HEK293 (cell line): ENCODE measurements around the gene BICC1.

Experiments used
- AEBP2 ChIP-seq: fragments of 450-650 bp; formaldehyde crosslinking; IDR thresholded peaks from 2 replicates; pipeline ENCODE4 v1.5.1; 2016; ENCODE audit warnings: missing biosample characterization, missing genetic modification characterization, borderline replicate concordance
- ATF2 ChIP-seq: fragments of 450-650 bp; formaldehyde crosslinking; IDR thresholded peaks from 2 replicates; pipeline ENCODE4 v1.5.1; 2016; ENCODE audit warnings: missing biosample characterization, missing genetic modification characterization, low read depth
- CTCF ChIP-seq: fragments of 450-650 bp; formaldehyde crosslinking; IDR thresholded peaks from 2 replicates; pipeline ENCODE4 v1.5.1; 2016; ENCODE audit warnings: missing biosample characterization, missing genetic modification characterization
- KLF16 ChIP-seq: fragments of 450-650 bp; formaldehyde crosslinking; IDR thresholded peaks from 2 replicates; pipeline ENCODE4 v1.5.1; 2017; ENCODE audit warnings: missing biosample characterization, missing genetic modification characterization
- REST ChIP-seq: fragments of 450-650 bp; formaldehyde crosslinking; IDR thresholded peaks from 2 replicates; pipeline ENCODE4 v1.5.1; 2016; ENCODE audit warnings: missing biosample characterization, missing genetic modification characterization
- ZNF398 ChIP-seq: fragments of 450-650 bp; formaldehyde crosslinking; IDR thresholded peaks from 2 replicates; pipeline ENCODE4 v1.5.1; 2017; ENCODE audit warnings: missing biosample characterization, missing genetic modification characterization
- ZNF660 ChIP-seq: fragments of 450-650 bp; IDR thresholded peaks from 2 replicates; pipeline ENCODE4 v1.5.1; 2018; ENCODE audit warnings: missing biosample characterization, mild to moderate bottlenecking, missing genetic modification characterization
- TF ChIP-seq, protein P1 (sequence below): fragments of 450-650 bp; formaldehyde crosslinking; IDR thresholded peaks from 2 replicates; pipeline ENCODE4 v1.5.1; 2017; ENCODE audit warnings: missing biosample characterization, missing genetic modification characterization
- TF ChIP-seq, protein P2 (sequence below): fragments of 450-650 bp; formaldehyde crosslinking; IDR thresholded peaks from 2 replicates; pipeline ENCODE4 v1.5.1; 2016; ENCODE audit warnings: missing biosample characterization, missing genetic modification characterization

GRCh38 chr10:58806323-58806722 is 293.7 kb downstream of the BICC1 start:
- TF ChIP-seq CTCF (no peak), ZNF660 (no peak), REST (no peak), ATF2 (tag by site-specific recombination) (no peak), AEBP2 (tag by site-specific recombination) (no peak), ZNF398 (no peak), KLF16 (no peak)
- TF ChIP-seq, protein P1, sequence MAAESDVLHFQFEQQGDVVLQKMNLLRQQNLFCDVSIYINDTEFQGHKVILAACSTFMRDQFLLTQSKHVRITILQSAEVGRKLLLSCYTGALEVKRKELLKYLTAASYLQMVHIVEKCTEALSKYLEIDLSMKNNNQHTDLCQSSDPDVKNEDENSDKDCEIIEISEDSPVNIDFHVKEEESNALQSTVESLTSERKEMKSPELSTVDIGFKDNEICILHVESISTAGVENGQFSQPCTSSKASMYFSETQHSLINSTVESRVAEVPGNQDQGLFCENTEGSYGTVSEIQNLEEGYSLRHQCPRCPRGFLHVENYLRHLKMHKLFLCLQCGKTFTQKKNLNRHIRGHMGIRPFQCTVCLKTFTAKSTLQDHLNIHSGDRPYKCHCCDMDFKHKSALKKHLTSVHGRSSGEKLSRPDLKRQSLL (tag by site-specific recombination): no peak
- TF ChIP-seq, protein P2, sequence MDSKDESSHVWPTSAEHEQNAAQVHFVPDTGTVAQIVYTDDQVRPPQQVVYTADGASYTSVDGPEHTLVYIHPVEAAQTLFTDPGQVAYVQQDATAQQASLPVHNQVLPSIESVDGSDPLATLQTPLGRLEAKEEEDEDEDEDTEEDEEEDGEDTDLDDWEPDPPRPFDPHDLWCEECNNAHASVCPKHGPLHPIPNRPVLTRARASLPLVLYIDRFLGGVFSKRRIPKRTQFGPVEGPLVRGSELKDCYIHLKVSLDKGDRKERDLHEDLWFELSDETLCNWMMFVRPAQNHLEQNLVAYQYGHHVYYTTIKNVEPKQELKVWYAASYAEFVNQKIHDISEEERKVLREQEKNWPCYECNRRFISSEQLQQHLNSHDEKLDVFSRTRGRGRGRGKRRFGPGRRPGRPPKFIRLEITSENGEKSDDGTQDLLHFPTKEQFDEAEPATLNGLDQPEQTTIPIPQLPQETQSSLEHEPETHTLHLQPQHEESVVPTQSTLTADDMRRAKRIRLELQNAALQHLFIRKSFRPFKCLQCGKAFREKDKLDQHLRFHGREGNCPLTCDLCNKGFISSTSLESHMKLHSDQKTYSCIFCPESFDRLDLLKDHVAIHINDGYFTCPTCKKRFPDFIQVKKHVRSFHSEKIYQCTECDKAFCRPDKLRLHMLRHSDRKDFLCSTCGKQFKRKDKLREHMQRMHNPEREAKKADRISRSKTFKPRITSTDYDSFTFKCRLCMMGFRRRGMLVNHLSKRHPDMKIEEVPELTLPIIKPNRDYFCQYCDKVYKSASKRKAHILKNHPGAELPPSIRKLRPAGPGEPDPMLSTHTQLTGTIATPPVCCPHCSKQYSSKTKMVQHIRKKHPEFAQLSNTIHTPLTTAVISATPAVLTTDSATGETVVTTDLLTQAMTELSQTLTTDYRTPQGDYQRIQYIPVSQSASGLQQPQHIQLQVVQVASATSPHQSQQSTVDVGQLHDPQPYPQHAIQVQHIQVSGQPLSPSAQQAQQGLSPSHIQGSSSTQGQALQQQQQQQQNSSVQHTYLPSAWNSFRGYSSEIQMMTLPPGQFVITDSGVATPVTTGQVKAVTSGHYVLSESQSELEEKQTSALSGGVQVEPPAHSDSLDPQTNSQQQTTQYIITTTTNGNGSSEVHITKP (tag by site-specific recombination): no peak
